Endothelial cell (in vitro differentiated cells): Measurements from ENCODE around the gene PUM2. TPM values are rescaled to one million over a fixed set of nuclear protein-coding genes. Genes with fewer than 3 reads are reported as not detected.

ENCODE experiments used
- DNase-seq: peaks from one replicate; pipeline ENCODE4 v3.0.0; 2021; ENCODE audit warnings: low spot score
- H3K27ac Mint-ChIP-seq: one replicate; pipeline ENCODE4 v1.8.0; 2021; ENCODE audit warnings: mixed read lengths, inconsistent platforms; ENCODE audit not compliant: unreplicated experiment
- H3K27me3 Mint-ChIP-seq: one replicate; pipeline ENCODE4 v1.8.0; 2021; ENCODE audit warnings: mild to moderate bottlenecking, moderate library complexity, mixed read lengths, inconsistent platforms; ENCODE audit not compliant: unreplicated experiment
- H3K36me3 Mint-ChIP-seq: one replicate; pipeline ENCODE4 v1.8.0; 2021; ENCODE audit warnings: mild to moderate bottlenecking, low read depth, mixed read lengths, inconsistent platforms; ENCODE audit not compliant: unreplicated experiment
- H3K4me1 Mint-ChIP-seq: one replicate; pipeline ENCODE4 v1.8.0; 2021; ENCODE audit warnings: mild to moderate bottlenecking, mixed read lengths, inconsistent platforms; ENCODE audit not compliant: unreplicated experiment
- H3K4me3 Mint-ChIP-seq: one replicate; pipeline ENCODE4 v1.8.0; 2021; ENCODE audit warnings: mild to moderate bottlenecking, mixed read lengths, inconsistent platforms; ENCODE audit not compliant: unreplicated experiment
- H3K9me3 Mint-ChIP-seq: one replicate; pipeline ENCODE4 v1.8.0; 2021; ENCODE audit warnings: mixed read lengths, inconsistent platforms; ENCODE audit not compliant: unreplicated experiment
- total RNA-seq: library from RNA; stranded (reverse); fragmentation: NEBNext Ultra II Directional; extraction: Animal tissue kit (Norgen Biotek cat#: 25700); gene quantifications from one replicate; pipeline ENCODE4 v1.2.1, GENCODE V29; 2021; ENCODE audit not compliant: unreplicated experiment
- TF ChIP-seq, protein P1 (sequence below): fragments of 200-600 bp; sonication (generic); IDR thresholded peaks from one replicate; pipeline ENCODE4 v1.5.0; 2021; ENCODE audit warnings: antibody characterized with exemption; ENCODE audit not compliant: unreplicated experiment

The PUM2 gene
- total RNA-seq, 1 donor from 2014 or later, result 75.3 TPM

DNA sequence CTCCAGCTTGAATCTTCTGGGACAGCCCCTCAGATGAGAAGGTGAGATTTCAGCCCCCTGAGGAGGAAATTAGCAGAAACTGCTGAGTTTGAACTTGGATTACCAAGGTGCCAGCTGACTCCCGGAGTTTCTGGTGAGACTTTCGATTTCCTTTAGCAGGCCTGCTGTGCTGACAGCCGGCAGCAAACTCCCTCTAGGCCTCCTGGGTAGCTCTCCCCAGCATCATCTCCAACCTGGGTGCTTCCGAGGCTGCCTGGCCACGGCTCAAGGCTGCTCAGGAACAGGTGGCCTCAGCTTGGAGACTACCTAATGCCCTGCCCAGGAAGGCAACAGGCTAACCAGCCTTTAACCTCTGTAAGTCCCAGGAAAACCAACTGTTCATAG, 142.2 kb downstream of the PUM2 start:
- no peaks in the 10 kb centered on the region for H3K4me1 Mint-ChIP-seq

DNA sequence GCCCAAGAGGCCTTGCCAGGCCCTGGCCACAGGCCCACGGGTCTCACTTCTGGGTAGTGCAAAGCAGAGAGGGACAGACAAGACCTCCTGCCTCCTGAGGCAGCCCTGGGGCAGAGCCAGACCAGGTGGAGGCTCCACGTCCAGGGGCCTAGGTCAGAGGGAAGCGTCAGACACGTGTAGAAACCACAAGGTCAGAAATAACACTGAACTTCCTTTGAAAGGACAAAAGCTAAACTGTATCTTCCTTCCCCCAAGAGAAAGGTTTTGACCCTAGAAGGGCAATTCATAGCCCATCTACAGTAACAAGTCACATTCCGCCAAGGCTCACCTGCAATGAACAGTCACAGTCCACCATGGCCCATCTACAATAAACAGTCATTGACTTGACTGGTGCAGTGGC, 143.6 kb downstream of the PUM2 start:
- Mint-ChIP-seq H3K4me3 (no peak overlapping the region), H3K9me3 (no peaks in the 10 kb centered on the region), H3K27me3 (peaks cover 12% of the 10 kb centered on the region), H3K36me3 (no peaks in the 10 kb centered on the region), H3K4me1 (no peaks in the 10 kb centered on the region), H3K27ac (no peak overlapping the region)
- DNase-seq, result no peak
- TF ChIP-seq, protein P1, sequence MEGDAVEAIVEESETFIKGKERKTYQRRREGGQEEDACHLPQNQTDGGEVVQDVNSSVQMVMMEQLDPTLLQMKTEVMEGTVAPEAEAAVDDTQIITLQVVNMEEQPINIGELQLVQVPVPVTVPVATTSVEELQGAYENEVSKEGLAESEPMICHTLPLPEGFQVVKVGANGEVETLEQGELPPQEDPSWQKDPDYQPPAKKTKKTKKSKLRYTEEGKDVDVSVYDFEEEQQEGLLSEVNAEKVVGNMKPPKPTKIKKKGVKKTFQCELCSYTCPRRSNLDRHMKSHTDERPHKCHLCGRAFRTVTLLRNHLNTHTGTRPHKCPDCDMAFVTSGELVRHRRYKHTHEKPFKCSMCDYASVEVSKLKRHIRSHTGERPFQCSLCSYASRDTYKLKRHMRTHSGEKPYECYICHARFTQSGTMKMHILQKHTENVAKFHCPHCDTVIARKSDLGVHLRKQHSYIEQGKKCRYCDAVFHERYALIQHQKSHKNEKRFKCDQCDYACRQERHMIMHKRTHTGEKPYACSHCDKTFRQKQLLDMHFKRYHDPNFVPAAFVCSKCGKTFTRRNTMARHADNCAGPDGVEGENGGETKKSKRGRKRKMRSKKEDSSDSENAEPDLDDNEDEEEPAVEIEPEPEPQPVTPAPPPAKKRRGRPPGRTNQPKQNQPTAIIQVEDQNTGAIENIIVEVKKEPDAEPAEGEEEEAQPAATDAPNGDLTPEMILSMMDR, result no peak

More for the DNA sequence above, 142.2 kb downstream of the PUM2 start:
- no peaks in the 10 kb centered on the region for H3K9me3 Mint-ChIP-seq
- H3K27ac Mint-ChIP-seq, result no peak overlapping the region
- TF ChIP-seq, protein P1, result no peak
- no peak for DNase-seq
- no peaks in the 10 kb centered on the region for H3K36me3 Mint-ChIP-seq
- no peak overlapping the region for H3K4me3 Mint-ChIP-seq
- H3K27me3 Mint-ChIP-seq, result peaks cover 10% of the 10 kb centered on the region

DNA sequence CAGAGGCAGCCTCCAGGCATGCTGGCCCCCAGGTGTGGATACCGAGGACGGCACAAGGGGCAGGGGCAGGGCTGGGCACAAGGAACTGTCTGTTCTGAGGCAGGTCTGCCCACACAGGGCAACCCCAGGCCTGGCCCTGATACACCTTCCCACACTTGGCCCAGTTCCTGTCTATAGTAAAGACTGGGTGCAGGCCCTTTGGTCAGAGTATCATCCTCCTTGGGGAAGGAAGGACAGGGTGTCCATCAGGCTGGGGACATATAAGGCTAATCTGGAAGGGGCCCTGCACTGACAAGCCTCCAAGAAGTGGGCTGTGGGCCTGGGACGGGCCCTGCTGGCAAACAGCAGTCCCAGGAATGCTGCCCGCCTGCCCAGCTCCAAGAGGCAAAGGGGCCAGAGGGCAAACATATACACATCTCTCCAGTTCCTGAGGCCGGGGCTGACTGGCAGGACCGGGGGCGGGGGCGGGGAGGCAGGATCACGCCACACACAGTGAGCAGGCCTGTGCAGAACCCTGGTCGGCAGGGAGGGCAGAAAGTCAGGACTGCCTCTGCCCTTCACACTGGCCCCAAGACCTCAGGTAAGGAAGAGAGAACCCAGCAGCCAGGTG, 144.6 kb downstream of the PUM2 start:
- peaks cover 3% of the 10 kb centered on the region for H3K36me3 Mint-ChIP-seq
- no peaks in the 10 kb centered on the region for H3K4me1 Mint-ChIP-seq
- H3K27me3 Mint-ChIP-seq, result peaks cover 10% of the 10 kb centered on the region
- TF ChIP-seq, protein P1, result no peak
- no peak overlapping the region for H3K27ac Mint-ChIP-seq
- no peak for DNase-seq
- H3K9me3 Mint-ChIP-seq, result no peaks in the 10 kb centered on the region
- H3K4me3 Mint-ChIP-seq, result no peak overlapping the region

DNA sequence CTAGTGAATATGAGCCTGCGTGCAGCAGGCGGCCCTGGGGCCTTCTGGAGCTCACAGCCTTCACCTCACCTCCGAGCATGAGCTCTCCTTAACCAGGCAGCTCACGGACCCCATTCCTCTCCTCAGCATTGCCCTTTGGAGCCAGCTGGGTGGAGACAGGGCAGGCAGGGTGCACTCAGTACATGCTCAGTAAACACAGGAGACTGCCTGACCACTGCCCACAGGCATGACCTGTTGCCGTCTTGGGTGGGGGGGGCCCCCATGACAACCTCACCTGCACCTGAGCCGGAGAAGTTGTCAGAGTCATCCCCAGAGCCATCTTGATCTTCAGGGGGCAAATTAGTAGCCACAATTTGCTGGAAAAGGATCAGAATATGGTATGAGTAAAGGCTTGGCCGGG, 145.6 kb downstream of the PUM2 start:
- peaks cover 7% of the 10 kb centered on the region for H3K27me3 Mint-ChIP-seq
- no peaks in the 10 kb centered on the region for H3K9me3 Mint-ChIP-seq
- H3K4me1 Mint-ChIP-seq, result no peaks in the 10 kb centered on the region
- H3K36me3 Mint-ChIP-seq, result peaks cover 8% of the 10 kb centered on the region
- H3K27ac Mint-ChIP-seq, result no peak overlapping the region
- TF ChIP-seq, protein P1, result no peak
- no peak for DNase-seq
- H3K4me3 Mint-ChIP-seq, result no peak overlapping the region

DNA sequence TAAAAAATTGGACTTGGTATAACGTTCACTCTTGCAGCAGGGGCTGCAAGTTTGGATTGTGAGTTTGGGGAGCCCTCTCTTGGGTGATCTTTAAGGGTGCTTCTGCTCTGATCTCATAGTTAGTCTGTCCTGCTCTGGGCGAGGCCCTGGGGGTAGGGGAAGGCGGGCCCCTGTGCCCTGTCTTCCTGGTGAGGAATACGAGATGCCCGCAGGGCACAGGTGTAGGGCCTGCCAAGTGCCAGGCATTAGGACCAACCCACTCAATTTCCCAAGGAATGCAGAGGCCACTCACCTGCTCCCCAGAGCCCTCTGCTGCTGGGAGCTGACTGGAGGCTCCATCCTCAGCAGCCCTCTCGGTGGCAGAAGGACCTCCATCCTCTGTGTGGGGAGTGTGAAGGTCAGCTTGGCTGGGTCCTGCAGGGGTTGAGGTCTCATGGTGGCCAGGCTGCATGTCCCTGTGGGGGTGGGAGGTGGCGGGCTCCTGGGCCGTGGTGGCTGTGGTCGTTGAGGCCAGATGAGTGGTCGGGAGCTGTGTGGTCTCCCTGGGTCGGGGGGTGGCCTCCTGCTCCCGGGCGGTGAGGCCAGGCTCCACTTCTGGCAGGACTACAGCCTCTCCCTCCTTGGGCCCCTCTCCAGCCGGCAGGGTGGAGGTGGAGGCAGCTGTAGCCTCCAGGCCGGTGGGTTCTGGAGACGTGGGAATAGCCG, 147.0 kb downstream of the PUM2 start:
- no peaks in the 10 kb centered on the region for H3K9me3 Mint-ChIP-seq
- H3K4me3 Mint-ChIP-seq, result no peak overlapping the region
- no peak for DNase-seq
- H3K36me3 Mint-ChIP-seq, result peaks cover 11% of the 10 kb centered on the region
- TF ChIP-seq, protein P1, result no peak
- H3K27me3 Mint-ChIP-seq, result peaks cover 7% of the 10 kb centered on the region
- H3K4me1 Mint-ChIP-seq, result no peaks in the 10 kb centered on the region
- no peak overlapping the region for H3K27ac Mint-ChIP-seq
